KMS-11 (cell line): ENCODE data around the gene CCDC170.
A peak's percentile ranks its signal among the peaks of the same experiment; 100 is the strongest.
"Not testable (repeated sequence)": the region's sequence is repeated elsewhere in the genome, so short reads cannot be mapped to it uniquely, and the experiment has no call there.

Source experiments
- H2AFZ ChIP-seq: fragments of 200-600 bp; sonication (generic); 2 replicates; pipeline ENCODE4 v1.6.1; 2016; ENCODE audit warnings: antibody characterized with exemption, mixed run types, low read depth
- H3K27ac ChIP-seq: fragments of 200-600 bp; sonication (generic); 2 replicates; pipeline ENCODE4 v1.6.1; 2016; ENCODE audit warnings: mild to moderate bottlenecking, mixed run types
- H3K27me3 ChIP-seq: fragments of 200-600 bp; sonication (generic); 2 replicates; pipeline ENCODE4 v1.6.1; 2017; ENCODE audit warnings: mild to moderate bottlenecking, low read depth, mixed run types, moderate library complexity; ENCODE audit not compliant: insufficient read depth
- H3K36me3 ChIP-seq: fragments of 200-600 bp; sonication (generic); 2 replicates; pipeline ENCODE4 v1.6.1; 2017; ENCODE audit warnings: mild to moderate bottlenecking, mixed run types; ENCODE audit not compliant: insufficient read depth
- H3K4me1 ChIP-seq: fragments of 200-600 bp; sonication (generic); 2 replicates; pipeline ENCODE4 v1.6.1; 2016; ENCODE audit warnings: mild to moderate bottlenecking, low read depth, mixed run types; ENCODE audit not compliant: poor library complexity, severe bottlenecking
- H3K4me2 ChIP-seq: fragments of 200-600 bp; sonication (generic); 2 replicates; pipeline ENCODE4 v1.7.0; 2016; ENCODE audit warnings: mild to moderate bottlenecking, mixed run types
- H3K4me3 ChIP-seq: fragments of 200-600 bp; sonication (generic); IDR thresholded peaks from 2 replicates; pipeline ENCODE4 v1.6.1; 2017; ENCODE audit warnings: low read depth, low read length, mixed read lengths; ENCODE audit not compliant: insufficient read depth
- H3K79me2 ChIP-seq: fragments of 200-600 bp; sonication (generic); 2 replicates; pipeline ENCODE4 v1.6.1; 2016; ENCODE audit warnings: low read depth, mixed run types; ENCODE audit not compliant: insufficient read depth
- H3K9ac ChIP-seq: fragments of 200-600 bp; sonication (generic); 2 replicates; pipeline ENCODE4 v1.6.1; 2016; ENCODE audit warnings: mild to moderate bottlenecking, mixed run types
- H4K20me1 ChIP-seq: fragments of 200-600 bp; sonication (generic); 2 replicates; pipeline ENCODE4 v1.6.1; 2016; ENCODE audit warnings: mild to moderate bottlenecking, mixed run types; ENCODE audit not compliant: insufficient read depth
- TF ChIP-seq, protein P1 (sequence below): fragments of 200-600 bp; sonication (generic); conservative IDR thresholded peaks from 2 replicates; pipeline ENCODE4 v1.6.1; 2017; ENCODE audit warnings: low read depth, mild to moderate bottlenecking, antibody characterized with exemption, low read length, moderate library complexity, mixed read lengths

The CCDC170 gene, protein sequence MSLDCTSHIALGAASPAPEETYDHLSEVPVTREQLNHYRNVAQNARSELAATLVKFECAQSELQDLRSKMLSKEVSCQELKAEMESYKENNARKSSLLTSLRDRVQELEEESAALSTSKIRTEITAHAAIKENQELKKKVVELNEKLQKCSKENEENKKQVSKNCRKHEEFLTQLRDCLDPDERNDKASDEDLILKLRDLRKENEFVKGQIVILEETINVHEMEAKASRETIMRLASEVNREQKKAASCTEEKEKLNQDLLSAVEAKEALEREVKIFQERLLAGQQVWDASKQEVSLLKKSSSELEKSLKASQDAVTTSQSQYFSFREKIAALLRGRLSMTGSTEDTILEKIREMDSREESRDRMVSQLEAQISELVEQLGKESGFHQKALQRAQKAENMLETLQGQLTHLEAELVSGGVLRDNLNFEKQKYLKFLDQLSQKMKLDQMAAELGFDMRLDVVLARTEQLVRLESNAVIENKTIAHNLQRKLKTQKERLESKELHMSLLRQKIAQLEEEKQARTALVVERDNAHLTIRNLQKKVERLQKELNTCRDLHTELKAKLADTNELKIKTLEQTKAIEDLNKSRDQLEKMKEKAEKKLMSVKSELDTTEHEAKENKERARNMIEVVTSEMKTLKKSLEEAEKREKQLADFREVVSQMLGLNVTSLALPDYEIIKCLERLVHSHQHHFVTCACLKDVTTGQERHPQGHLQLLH

DNA sequence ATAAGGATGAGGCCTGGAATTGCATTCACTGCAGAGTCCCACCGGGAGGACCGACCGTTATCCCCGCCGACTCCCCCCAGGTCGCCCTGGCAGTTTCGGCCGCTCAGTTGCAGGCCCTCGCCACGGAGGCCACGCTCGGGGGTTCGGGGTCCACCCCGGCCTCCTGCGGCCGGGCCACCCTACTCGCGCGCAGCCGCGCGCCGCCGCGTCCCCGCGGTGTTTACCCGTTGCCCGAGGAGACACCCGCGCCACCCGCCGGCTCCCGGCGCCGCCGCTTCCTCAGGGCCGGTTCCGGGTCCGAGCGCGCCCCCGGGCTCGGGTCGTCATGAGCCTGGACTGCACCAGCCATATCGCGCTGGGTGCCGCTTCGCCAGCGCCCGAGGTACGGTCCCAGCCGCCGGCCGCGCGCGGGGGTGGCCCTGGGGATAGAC lies at the start of gene CCDC170:
TSS of gene CCDC170 (plus strand) at position 214 of the 431 bp plus-strand sequence. CDS start at position 326, 112 bp downstream.
- Histone ChIP-seq H3K27ac (peak within 1 kb of the TSS; percentile 65), H3K36me3 (no peaks in the 10 kb centered on the region)

DNA sequence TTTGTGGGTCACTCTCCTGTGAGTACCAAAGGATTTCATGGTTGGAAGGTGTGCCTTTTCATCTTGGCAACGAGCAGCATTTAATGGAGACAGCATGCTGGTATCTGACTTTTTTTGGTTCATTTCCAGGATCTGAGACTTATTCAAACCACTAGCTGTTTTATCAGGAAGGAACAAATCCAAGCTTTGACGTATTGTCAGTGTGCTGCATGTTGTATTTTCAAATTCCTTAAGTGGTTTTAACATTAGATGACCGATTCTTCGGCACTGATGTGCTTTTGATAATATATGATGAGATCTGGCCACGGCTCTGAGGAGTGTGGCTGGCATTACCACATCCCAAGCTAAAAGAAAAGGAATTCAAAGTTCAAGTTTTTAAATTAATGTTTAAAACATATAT lies 48.3 kb upstream of the CCDC170 start:
- Histone ChIP-seq H3K79me2 (peaks cover 18% of the 10 kb centered on the region; the same call in 1 of the 2 replicates), H3K36me3 (no peaks in the 10 kb centered on the region), H4K20me1 (no peaks in the 10 kb centered on the region; the same call in 1 of the 2 replicates), H3K27ac (no peak overlapping the region), H3K27me3 (no peaks in the 10 kb centered on the region), H2AFZ (no peak overlapping the region), H3K4me2 (no peak overlapping the region), H3K9ac (no peak overlapping the region), H3K4me3 (no peak overlapping the region), H3K4me1 (peaks cover 11% of the 10 kb centered on the region)
- TF ChIP-seq, protein P1, sequence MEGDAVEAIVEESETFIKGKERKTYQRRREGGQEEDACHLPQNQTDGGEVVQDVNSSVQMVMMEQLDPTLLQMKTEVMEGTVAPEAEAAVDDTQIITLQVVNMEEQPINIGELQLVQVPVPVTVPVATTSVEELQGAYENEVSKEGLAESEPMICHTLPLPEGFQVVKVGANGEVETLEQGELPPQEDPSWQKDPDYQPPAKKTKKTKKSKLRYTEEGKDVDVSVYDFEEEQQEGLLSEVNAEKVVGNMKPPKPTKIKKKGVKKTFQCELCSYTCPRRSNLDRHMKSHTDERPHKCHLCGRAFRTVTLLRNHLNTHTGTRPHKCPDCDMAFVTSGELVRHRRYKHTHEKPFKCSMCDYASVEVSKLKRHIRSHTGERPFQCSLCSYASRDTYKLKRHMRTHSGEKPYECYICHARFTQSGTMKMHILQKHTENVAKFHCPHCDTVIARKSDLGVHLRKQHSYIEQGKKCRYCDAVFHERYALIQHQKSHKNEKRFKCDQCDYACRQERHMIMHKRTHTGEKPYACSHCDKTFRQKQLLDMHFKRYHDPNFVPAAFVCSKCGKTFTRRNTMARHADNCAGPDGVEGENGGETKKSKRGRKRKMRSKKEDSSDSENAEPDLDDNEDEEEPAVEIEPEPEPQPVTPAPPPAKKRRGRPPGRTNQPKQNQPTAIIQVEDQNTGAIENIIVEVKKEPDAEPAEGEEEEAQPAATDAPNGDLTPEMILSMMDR, result no peak

More for the DNA sequence above, at the start of gene CCDC170:
- no peaks in the 10 kb centered on the region for H4K20me1 ChIP-seq
- H2AFZ ChIP-seq, result peak within 1 kb of the TSS; percentile 89
- peak within 1 kb of the TSS; percentile 83 for H3K9ac ChIP-seq
- peaks cover 27% of the 10 kb centered on the region for H3K4me1 ChIP-seq
- H3K4me2 ChIP-seq, result peak within 1 kb of the TSS; percentile 78
- H3K79me2 ChIP-seq, result no peaks in the 10 kb centered on the region
- no peaks in the 10 kb centered on the region for H3K27me3 ChIP-seq
- TF ChIP-seq, protein P1, result no peak
- H3K4me3 ChIP-seq, result no peak within 1 kb of the TSS

DNA sequence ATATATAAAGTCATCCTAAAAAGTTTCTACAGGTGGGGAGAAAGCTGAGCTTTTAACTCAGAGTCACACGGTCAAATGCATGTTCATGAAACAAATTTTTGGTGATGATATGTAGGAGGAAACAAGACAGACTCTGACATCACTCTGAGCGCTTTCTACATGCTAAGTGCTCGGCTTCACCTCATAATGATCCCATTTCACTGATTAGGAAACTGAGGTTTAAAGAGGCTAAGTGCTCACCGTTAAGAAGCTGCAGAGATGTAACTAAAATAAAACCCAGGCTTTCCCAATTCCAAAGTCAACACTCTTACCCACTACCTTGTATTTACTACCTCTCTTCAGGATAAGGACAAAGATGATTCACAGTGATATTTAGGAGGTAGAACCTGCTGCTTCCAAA lies 46.6 kb upstream of the CCDC170 start:
- Histone ChIP-seq H3K79me2 (peaks cover 27% of the 10 kb centered on the region; the same call in 1 of the 2 replicates), H3K27ac (no peak overlapping the region), H3K4me3 (no peak overlapping the region), H2AFZ (no peak overlapping the region), H3K4me2 (no peak overlapping the region), H4K20me1 (no peaks in the 10 kb centered on the region; the same call in 1 of the 2 replicates), H3K4me1 (peaks cover 4% of the 10 kb centered on the region), H3K9ac (no peak overlapping the region), H3K36me3 (no peaks in the 10 kb centered on the region), H3K27me3 (no peaks in the 10 kb centered on the region)
- TF ChIP-seq, protein P1, result no peak

DNA sequence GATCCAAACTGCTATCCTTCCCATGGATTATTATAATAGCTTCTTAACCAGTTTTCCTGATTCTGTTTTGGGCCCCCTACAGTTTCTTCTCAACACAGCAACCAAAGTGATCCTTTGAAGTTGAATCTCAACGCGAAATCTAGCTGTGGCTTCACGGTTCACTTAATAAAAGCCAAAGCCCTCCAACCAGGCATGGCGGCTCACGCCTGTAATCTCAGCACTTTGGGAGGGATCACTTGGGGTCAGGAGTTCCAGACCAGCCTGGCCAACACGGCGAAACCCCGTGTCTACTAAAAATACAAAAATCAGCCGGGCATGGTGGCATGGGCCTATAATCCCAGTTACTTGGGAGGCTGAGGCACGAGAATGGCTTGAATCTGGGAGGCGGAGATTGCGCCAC lies 45.2 kb upstream of the CCDC170 start:
- TF ChIP-seq, protein P1, result no peak
- peaks cover 35% of the 10 kb centered on the region; the same call in 1 of the 2 replicates for H3K79me2 ChIP-seq
- no peak overlapping the region for H2AFZ ChIP-seq
- no peaks in the 10 kb centered on the region for H3K36me3 ChIP-seq
- no peak overlapping the region for H3K4me3 ChIP-seq
- H3K9ac ChIP-seq, result no peak overlapping the region
- H3K4me2 ChIP-seq, result no peak overlapping the region
- H3K4me1 ChIP-seq, result peaks cover 8% of the 10 kb centered on the region
- H3K27me3 ChIP-seq, result no peaks in the 10 kb centered on the region
- H3K27ac ChIP-seq, result no peak overlapping the region
- H4K20me1 ChIP-seq, result no peaks in the 10 kb centered on the region; the same call in 1 of the 2 replicates

DNA sequence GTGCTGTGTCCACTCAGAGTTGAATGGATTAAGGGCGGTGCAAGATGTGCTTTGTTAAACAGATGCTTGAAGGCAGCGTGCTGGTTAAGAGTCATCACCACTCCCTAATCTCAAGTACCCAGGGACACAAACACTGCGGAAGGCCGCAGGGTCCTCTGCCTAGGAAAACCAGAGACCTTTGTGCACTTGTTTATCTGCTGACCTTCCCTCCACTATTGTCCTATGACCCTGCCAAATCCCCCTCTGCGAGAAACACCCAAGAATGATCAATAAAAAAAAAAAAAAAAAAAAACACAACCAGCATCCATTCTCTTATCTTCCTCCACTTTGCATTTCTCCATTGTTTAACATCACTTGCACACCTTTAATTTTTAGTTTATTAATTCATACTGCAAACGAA lies 42.9 kb upstream of the CCDC170 start:
- not testable (repeated sequence) for H4K20me1 ChIP-seq, H3K27me3 ChIP-seq, H3K4me3 ChIP-seq, H3K36me3 ChIP-seq, H3K27ac ChIP-seq, H3K9ac ChIP-seq, H2AFZ ChIP-seq
- Histone ChIP-seq H3K4me2 (peak overlapping the region; percentile 85), H3K79me2 (peaks cover 44% of the 10 kb centered on the region), H3K4me1 (peaks cover 22% of the 10 kb centered on the region)
